Panc1 (cell line): Measurements from ENCODE around the gene CCSER2. TPM values are rescaled to one million over a fixed set of nuclear protein-coding genes. Genes with fewer than 3 reads are reported as not detected.
A peak's percentile ranks its signal among the peaks of the same experiment; 100 is the strongest.

Experiments
- ATAC-seq: fragments of 200-7000 bp; cut with Tn5 transposase; 2 replicates; pipeline ENCODE4 v1.9.1; 2020; ENCODE audit warnings: mild to moderate bottlenecking, moderate library complexity
- BruUV-seq: library from RNA; stranded (reverse); fragments of 400-500 nt; replicated peaks from 2 replicates; lab custom pipeline; 2021; lab: Mats Ljungman, UMichigan
- CTCF ChIA-PET: fragments of 300-600 bp; sonication (Branson Sonifier 250); formaldehyde crosslinking; loops from one replicate; lab custom pipeline; 2022; ENCODE audit warnings: antibody characterized with exemption; lab: Charles Lee
- POLR2A ChIA-PET: fragments of 300-600 bp; sonication (Branson Sonifier 250); formaldehyde crosslinking; loops from one replicate; lab custom pipeline; 2022; ENCODE audit warnings: antibody characterized with exemption; lab: Charles Lee
- DNase-seq: peaks from one replicate; pipeline ENCODE4 v3.0.0-alpha.2; 2010; ENCODE audit warnings: low read depth, low spot score
- H3K27ac ChIP-seq: 2 replicates; pipeline ENCODE4 v1.5.1; 2011; ENCODE audit warnings: mild to moderate bottlenecking, low read length, inconsistent platforms
- H3K27me3 ChIP-seq: fragments of 200-500 bp; sonication (Bioruptor generic); 2 replicates; pipeline ENCODE4 v1.6.0; 2014; ENCODE audit warnings: low read length, inconsistent platforms; ENCODE audit not compliant: control insufficient read depth, insufficient read depth
- H3K36me3 ChIP-seq: fragments of 200-500 bp; sonication (Bioruptor generic); 2 replicates; pipeline ENCODE4 v1.5.1; 2014; ENCODE audit warnings: inconsistent platforms, mild to moderate bottlenecking, low read length, moderate library complexity; ENCODE audit not compliant: control insufficient read depth, insufficient read depth
- H3K4me1 ChIP-seq: 2 replicates; pipeline ENCODE4 v1.5.1; 2011; ENCODE audit warnings: inconsistent platforms, mild to moderate bottlenecking, low read length, moderate library complexity; ENCODE audit not compliant: control insufficient read depth, insufficient read depth
- H3K4me3 ChIP-seq, 2 experiments: 2 replicates each; pipeline ENCODE4 v1.5.1; 2011 to 2012; ENCODE audit warnings: low read depth in 2 of 2, low read length in 2 of 2, mild to moderate bottlenecking in 2 of 2, inconsistent platforms in 1 of 2, moderate library complexity in 1 of 2
- H3K9me3 ChIP-seq: fragments of 200-500 bp; sonication (Bioruptor generic); 2 replicates; pipeline ENCODE4 v1.5.1; 2014; ENCODE audit warnings: low read depth, mild to moderate bottlenecking, inconsistent platforms, low read length, moderate library complexity; ENCODE audit not compliant: control insufficient read depth, insufficient read depth
- POLR2AphosphoS5 ChIP-seq: IDR thresholded peaks from 2 replicates; pipeline ENCODE4 v1.6.1; 2012; ENCODE audit warnings: mild to moderate bottlenecking, low read depth, low read length, moderate library complexity
- SIN3A ChIP-seq: IDR thresholded peaks from 2 replicates; pipeline ENCODE4 v1.6.1; 2012; ENCODE audit warnings: low read depth, mild to moderate bottlenecking, low read length, moderate library complexity, borderline replicate concordance; ENCODE audit not compliant: insufficient read depth
- TCF7L2 ChIP-seq: IDR thresholded peaks from 2 replicates; pipeline ENCODE4 v1.6.1; 2011; ENCODE audit warnings: mild to moderate bottlenecking, low read depth, low read length, inconsistent platforms
- in situ Hi-C: cut with HindIII; loops from 2 replicates; pipeline ENCODE4 v1.10.0; 2016; ENCODE audit warnings: low sequenced_read_pairs, low pct_unique_long_range_greater_than_20kb
- intact Hi-C: fragments of 100-400 bp; cut with micrococcal nuclease; formaldehyde crosslinking; loops from one replicate; pipeline ENCODE4 v1.10.0; 2022; ENCODE audit not compliant: unreplicated experiment
- total RNA-seq: library from RNA; stranded (reverse); gene quantifications from one replicate; pipeline ENCODE4 v1.2.1, GENCODE V29; 2021; ENCODE audit not compliant: unreplicated experiment
- TF ChIP-seq, protein P1 (sequence below), 2 experiments: IDR thresholded peaks; 2 replicates each; pipeline ENCODE4 v1.6.1; 2011 to 2012; ENCODE audit warnings: low read depth in 2 of 2, control low read depth in 1 of 2, low read length in 1 of 2, mild to moderate bottlenecking in 1 of 2, moderate library complexity in 1 of 2; ENCODE audit not compliant: insufficient read depth in 1 of 2
- TF ChIP-seq, protein P2 (sequence below): fragments of 450-650 bp; IDR thresholded peaks from 2 replicates; pipeline ENCODE4 v1.5.1; 2017; ENCODE audit warnings: mild to moderate bottlenecking

Gene CCSER2
- total RNA-seq, 1 experiment from 2014 or later, result 63.7 TPM

DNA sequence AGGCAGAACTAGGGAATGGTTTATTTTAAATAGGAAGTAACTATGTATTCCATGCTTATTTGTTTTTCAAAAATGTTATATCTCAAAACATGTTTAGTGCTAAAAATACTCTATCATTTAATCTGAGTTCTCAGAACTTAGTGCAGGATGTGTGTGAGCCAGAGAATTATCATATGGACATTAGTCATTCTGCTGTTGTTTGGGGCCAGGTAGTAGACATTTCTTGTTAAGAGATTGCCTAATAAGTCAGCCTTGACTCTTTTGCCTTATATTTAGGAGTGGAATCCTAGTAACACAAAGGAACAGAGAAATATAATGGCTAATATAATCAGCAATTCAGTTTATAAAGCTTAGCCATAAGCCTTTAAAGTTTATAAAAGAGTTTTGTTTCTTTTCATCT, 149.8 kb downstream of the CCSER2 start:
- no peaks in the 10 kb centered on the region for H3K36me3 ChIP-seq
- no peak for ATAC-seq
- no peaks in the 10 kb centered on the region for H3K4me1 ChIP-seq
- no peaks in the 10 kb centered on the region for H3K9me3 ChIP-seq
- TF ChIP-seq TCF7L2 (no peak), POLR2AphosphoS5 (no peak), SIN3A (no peak)
- TF ChIP-seq, protein P1, sequence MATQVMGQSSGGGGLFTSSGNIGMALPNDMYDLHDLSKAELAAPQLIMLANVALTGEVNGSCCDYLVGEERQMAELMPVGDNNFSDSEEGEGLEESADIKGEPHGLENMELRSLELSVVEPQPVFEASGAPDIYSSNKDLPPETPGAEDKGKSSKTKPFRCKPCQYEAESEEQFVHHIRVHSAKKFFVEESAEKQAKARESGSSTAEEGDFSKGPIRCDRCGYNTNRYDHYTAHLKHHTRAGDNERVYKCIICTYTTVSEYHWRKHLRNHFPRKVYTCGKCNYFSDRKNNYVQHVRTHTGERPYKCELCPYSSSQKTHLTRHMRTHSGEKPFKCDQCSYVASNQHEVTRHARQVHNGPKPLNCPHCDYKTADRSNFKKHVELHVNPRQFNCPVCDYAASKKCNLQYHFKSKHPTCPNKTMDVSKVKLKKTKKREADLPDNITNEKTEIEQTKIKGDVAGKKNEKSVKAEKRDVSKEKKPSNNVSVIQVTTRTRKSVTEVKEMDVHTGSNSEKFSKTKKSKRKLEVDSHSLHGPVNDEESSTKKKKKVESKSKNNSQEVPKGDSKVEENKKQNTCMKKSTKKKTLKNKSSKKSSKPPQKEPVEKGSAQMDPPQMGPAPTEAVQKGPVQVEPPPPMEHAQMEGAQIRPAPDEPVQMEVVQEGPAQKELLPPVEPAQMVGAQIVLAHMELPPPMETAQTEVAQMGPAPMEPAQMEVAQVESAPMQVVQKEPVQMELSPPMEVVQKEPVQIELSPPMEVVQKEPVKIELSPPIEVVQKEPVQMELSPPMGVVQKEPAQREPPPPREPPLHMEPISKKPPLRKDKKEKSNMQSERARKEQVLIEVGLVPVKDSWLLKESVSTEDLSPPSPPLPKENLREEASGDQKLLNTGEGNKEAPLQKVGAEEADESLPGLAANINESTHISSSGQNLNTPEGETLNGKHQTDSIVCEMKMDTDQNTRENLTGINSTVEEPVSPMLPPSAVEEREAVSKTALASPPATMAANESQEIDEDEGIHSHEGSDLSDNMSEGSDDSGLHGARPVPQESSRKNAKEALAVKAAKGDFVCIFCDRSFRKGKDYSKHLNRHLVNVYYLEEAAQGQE (IDR thresholded peaks at IDR 0.05; ENCODE audit: insufficient read depth in 1 of 2, low read depth in 2 of 2, low read length in 1 of 2), result no peak
- TF ChIP-seq, protein P2, sequence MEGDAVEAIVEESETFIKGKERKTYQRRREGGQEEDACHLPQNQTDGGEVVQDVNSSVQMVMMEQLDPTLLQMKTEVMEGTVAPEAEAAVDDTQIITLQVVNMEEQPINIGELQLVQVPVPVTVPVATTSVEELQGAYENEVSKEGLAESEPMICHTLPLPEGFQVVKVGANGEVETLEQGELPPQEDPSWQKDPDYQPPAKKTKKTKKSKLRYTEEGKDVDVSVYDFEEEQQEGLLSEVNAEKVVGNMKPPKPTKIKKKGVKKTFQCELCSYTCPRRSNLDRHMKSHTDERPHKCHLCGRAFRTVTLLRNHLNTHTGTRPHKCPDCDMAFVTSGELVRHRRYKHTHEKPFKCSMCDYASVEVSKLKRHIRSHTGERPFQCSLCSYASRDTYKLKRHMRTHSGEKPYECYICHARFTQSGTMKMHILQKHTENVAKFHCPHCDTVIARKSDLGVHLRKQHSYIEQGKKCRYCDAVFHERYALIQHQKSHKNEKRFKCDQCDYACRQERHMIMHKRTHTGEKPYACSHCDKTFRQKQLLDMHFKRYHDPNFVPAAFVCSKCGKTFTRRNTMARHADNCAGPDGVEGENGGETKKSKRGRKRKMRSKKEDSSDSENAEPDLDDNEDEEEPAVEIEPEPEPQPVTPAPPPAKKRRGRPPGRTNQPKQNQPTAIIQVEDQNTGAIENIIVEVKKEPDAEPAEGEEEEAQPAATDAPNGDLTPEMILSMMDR, result no peak
- in situ Hi-C loops, result no loop called here
- H3K27me3 ChIP-seq, result no peaks in the 10 kb centered on the region
- ChIA-PET CTCF (no interaction called here), POLR2A (no interaction called here)
- no peak overlapping the region for H3K27ac ChIP-seq
- no peak overlapping the region for H3K4me3 ChIP-seq
- intact Hi-C loops, result no loop called here
- BruUV-seq, result no TSS peak
- no peak for DNase-seq

DNA sequence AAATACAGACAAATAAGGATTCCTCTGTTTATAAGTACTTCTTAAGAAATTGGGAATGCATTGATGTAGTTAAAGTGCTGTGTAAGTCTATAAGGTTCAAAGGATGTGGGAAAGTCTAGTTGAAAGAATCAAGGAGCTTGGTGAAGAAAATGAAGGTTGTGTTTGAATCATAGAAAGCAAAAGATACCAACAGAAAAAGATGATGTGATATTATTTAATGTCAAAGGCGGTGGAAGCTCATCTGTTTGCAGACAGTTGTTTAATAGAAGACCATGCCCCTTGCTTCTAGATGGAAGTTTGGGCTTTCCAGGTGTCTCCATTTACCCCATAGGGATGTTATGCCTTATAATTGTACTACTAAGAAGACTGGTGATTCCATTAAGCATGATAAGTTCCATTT, 150.3 kb downstream of the CCSER2 start:
- intact Hi-C loops (no loop called here), in situ Hi-C loops (no loop called here)
- H3K27me3 ChIP-seq, result no peaks in the 10 kb centered on the region
- no peaks in the 10 kb centered on the region for H3K36me3 ChIP-seq
- H3K4me1 ChIP-seq, result no peaks in the 10 kb centered on the region
- ChIA-PET POLR2A (no interaction called here), CTCF (no interaction called here)
- no peak overlapping the region for H3K27ac ChIP-seq
- DNase-seq (no peak), ATAC-seq (no peak)
- TF ChIP-seq TCF7L2 (no peak), POLR2AphosphoS5 (no peak), SIN3A (no peak)
- TF ChIP-seq, protein P1 (IDR thresholded peaks at IDR 0.05; ENCODE audit: insufficient read depth in 1 of 2, low read depth in 2 of 2, low read length in 1 of 2), result no peak
- TF ChIP-seq, protein P2, result no peak
- no peaks in the 10 kb centered on the region for H3K9me3 ChIP-seq
- TSS peak; percentile 30 for BruUV-seq
- H3K4me3 ChIP-seq, result no peak overlapping the region
